Effector memory CD4-positive, alpha-beta T cell (primary cell): ENCODE data around the gene CRYBB3.

Source experiments
- DNase-seq, 3 donors: peaks; one replicate each; pipeline ENCODE4 v3.0.0-alpha.2; 2020
- H3K27ac ChIP-seq: 2 replicates; pipeline ENCODE4 v1.7.0; 2013; ENCODE audit warnings: mild to moderate bottlenecking, low read length, moderate library complexity; ENCODE audit not compliant: insufficient read depth, poor library complexity, severe bottlenecking
- H3K27me3 ChIP-seq: replicated peaks from 2 replicates; pipeline ENCODE4 v1.7.0; 2013; ENCODE audit warnings: mild to moderate bottlenecking, low read length; ENCODE audit not compliant: insufficient read depth, control insufficient read depth, poor library complexity, severe bottlenecking
- H3K36me3 ChIP-seq: 2 replicates; pipeline ENCODE4 v1.7.0; 2013; ENCODE audit warnings: mild to moderate bottlenecking, low read length, moderate library complexity; ENCODE audit not compliant: control insufficient read depth, insufficient read depth
- H3K4me1 ChIP-seq: 2 replicates; pipeline ENCODE4 v1.7.0; 2013; ENCODE audit warnings: low read length, mild to moderate bottlenecking; ENCODE audit not compliant: control insufficient read depth, insufficient read depth, poor library complexity, severe bottlenecking
- H3K4me3 ChIP-seq: 2 replicates; pipeline ENCODE4 v1.7.0; 2013; ENCODE audit warnings: low read length, low read depth, mild to moderate bottlenecking; ENCODE audit not compliant: insufficient read depth, poor library complexity, severe bottlenecking
- H3K9me3 ChIP-seq: 2 replicates; pipeline ENCODE4 v1.7.0; 2013; ENCODE audit warnings: mild to moderate bottlenecking, low read length, moderate library complexity; ENCODE audit not compliant: control insufficient read depth

Gene CRYBB3

GRCh38 chr22:25165785-25166184, 33.9 kb upstream of the CRYBB3 start:
- DNase-seq, result no peak
- Histone ChIP-seq H3K9me3 (no peaks in the 10 kb centered on the region), H3K27me3 (no peaks in the 10 kb centered on the region), H3K4me3 (no peak overlapping the region), H3K27ac (no peak overlapping the region), H3K4me1 (no peaks in the 10 kb centered on the region), H3K36me3 (no peaks in the 10 kb centered on the region)

GRCh38 chr22:25166266-25167040, 33.2 kb upstream of the CRYBB3 start:
- no peaks in the 10 kb centered on the region for H3K9me3 ChIP-seq
- H3K4me3 ChIP-seq, result no peak overlapping the region
- no peaks in the 10 kb centered on the region for H3K36me3 ChIP-seq
- H3K27me3 ChIP-seq, result no peaks in the 10 kb centered on the region
- no peak overlapping the region for H3K27ac ChIP-seq
- DNase-seq, result no peak
- no peaks in the 10 kb centered on the region for H3K4me1 ChIP-seq

GRCh38 chr22:25167082-25167481, 32.6 kb upstream of the CRYBB3 start:
- H3K27me3 ChIP-seq, result no peaks in the 10 kb centered on the region
- no peak overlapping the region for H3K27ac ChIP-seq
- H3K4me1 ChIP-seq, result no peaks in the 10 kb centered on the region
- H3K36me3 ChIP-seq, result no peaks in the 10 kb centered on the region
- DNase-seq, result no peak
- H3K4me3 ChIP-seq, result no peak overlapping the region
- H3K9me3 ChIP-seq, result no peaks in the 10 kb centered on the region

GRCh38 chr22:25167834-25168601, 31.6 kb upstream of the CRYBB3 start:
- no peak for DNase-seq
- no peak overlapping the region for H3K4me3 ChIP-seq
- H3K36me3 ChIP-seq, result no peaks in the 10 kb centered on the region
- H3K27me3 ChIP-seq, result no peaks in the 10 kb centered on the region
- H3K9me3 ChIP-seq, result no peaks in the 10 kb centered on the region
- H3K27ac ChIP-seq, result no peak overlapping the region
- H3K4me1 ChIP-seq, result no peaks in the 10 kb centered on the region

GRCh38 chr22:25169278-25170031, 30.2 kb upstream of the CRYBB3 start:
- Histone ChIP-seq H3K27me3 (no peaks in the 10 kb centered on the region), H3K4me1 (no peaks in the 10 kb centered on the region), H3K36me3 (no peaks in the 10 kb centered on the region), H3K9me3 (no peaks in the 10 kb centered on the region), H3K4me3 (no peak overlapping the region), H3K27ac (no peak overlapping the region)
- DNase-seq, result no peak

GRCh38 chr22:25170426-25170980, 29.2 kb upstream of the CRYBB3 start:
- Histone ChIP-seq H3K4me1 (no peaks in the 10 kb centered on the region), H3K9me3 (no peaks in the 10 kb centered on the region), H3K27ac (no peak overlapping the region), H3K4me3 (no peak overlapping the region), H3K27me3 (no peaks in the 10 kb centered on the region), H3K36me3 (no peaks in the 10 kb centered on the region)
- DNase-seq, result no peak

GRCh38 chr22:25172153-25172552, 27.5 kb upstream of the CRYBB3 start:
- Histone ChIP-seq H3K27me3 (no peaks in the 10 kb centered on the region), H3K4me1 (no peaks in the 10 kb centered on the region), H3K27ac (no peak overlapping the region), H3K9me3 (no peaks in the 10 kb centered on the region), H3K36me3 (no peaks in the 10 kb centered on the region), H3K4me3 (no peak overlapping the region)
- no peak for DNase-seq

- no peak overlapping the region for H3K4me3 ChIP-seq
- no peaks in the 10 kb centered on the region for H3K9me3 ChIP-seq
- no peaks in the 10 kb centered on the region for H3K36me3 ChIP-seq
- H3K4me1 ChIP-seq, result no peaks in the 10 kb centered on the region
- H3K27ac ChIP-seq, result no peak overlapping the region
- no peaks in the 10 kb centered on the region for H3K27me3 ChIP-seq
- DNase-seq, result no peak
These were observed 25.3 kb upstream of the CRYBB3 start for GRCh38 chr22:25174156-25174887.

GRCh38 chr22:25174888-25175411, 24.7 kb upstream of the CRYBB3 start:
- H3K9me3 ChIP-seq, result no peaks in the 10 kb centered on the region
- no peaks in the 10 kb centered on the region for H3K4me1 ChIP-seq
- H3K36me3 ChIP-seq, result no peaks in the 10 kb centered on the region
- DNase-seq, result no peak
- H3K27ac ChIP-seq, result no peak overlapping the region
- H3K4me3 ChIP-seq, result no peak overlapping the region
- H3K27me3 ChIP-seq, result no peaks in the 10 kb centered on the region
